C4-2B (cell line): ENCODE results near the gene P4HTM.

Experiments
- CTCF ChIP-seq: fragments of 450-650 bp; conservative IDR thresholded peaks from 2 replicates; pipeline ENCODE4 v1.5.1; 2017; ENCODE audit warnings: mild to moderate bottlenecking
- ZFX ChIP-seq: fragments of 450-650 bp; IDR thresholded peaks from 2 replicates; pipeline ENCODE4 v1.6.1; 2017

- no peak for TF ChIP-seq CTCF
- no peak for TF ChIP-seq ZFX
Observed at GRCh38 chr3:49006408-49007067, 16.5 kb downstream of the P4HTM start.
